DMS153 treated with DMSO at 0.1 percent for 48 hours (cell line): ENCODE results near the gene REEP6.

Experiments used
- DNase-seq: peaks from one replicate; lab custom pipeline; 2025; ENCODE audit not compliant: unreplicated experiment; lab: John Stamatoyannopoulos, UW

The REEP6 gene

GRCh38 chr19:1491114-1491848 is at the start of gene REEP6:
Gene REEP6 (plus strand): TSS chr19:1491181. CDS start chr19:1491270, 89 bp downstream.
- DNase-seq, result no peak

- no peak for DNase-seq
These were observed 49.1 kb upstream of the REEP6 start for GRCh38 chr19:1441677-1442438.

- no peak for DNase-seq
These were observed 45.6 kb upstream of the REEP6 start for GRCh38 chr19:1445185-1445931.

GRCh38 chr19:1445932-1446712 is 44.9 kb upstream of the REEP6 start:
- no peak for DNase-seq

- no peak for DNase-seq
These were observed 44.1 kb upstream of the REEP6 start for GRCh38 chr19:1446713-1447481.

GRCh38 chr19:1447504-1447903 is 43.5 kb upstream of the REEP6 start:
- no peak for DNase-seq

GRCh38 chr19:1447944-1448343 is 43.0 kb upstream of the REEP6 start:
- DNase-seq, result no peak

- no peak for DNase-seq
These were observed 41.2 kb upstream of the REEP6 start, which contains the start of gene APC2 for GRCh38 chr19:1449467-1450442. Gene APC2 (plus strand): TSS chr19:1450121. CDS start chr19:1453002, 2,881 bp downstream.

- DNase-seq, result no peak
These were observed 39.9 kb upstream of the REEP6 start for GRCh38 chr19:1450735-1451731.

GRCh38 chr19:1451916-1452801 is 38.8 kb upstream of the REEP6 start:
- DNase-seq, result no peak

GRCh38 chr19:1452802-1453524 is 38.0 kb upstream of the REEP6 start:
- DNase-seq, result no peak

GRCh38 chr19:1453525-1454364 is 37.2 kb upstream of the REEP6 start:
- no peak for DNase-seq

- DNase-seq, result no peak
These were observed 36.0 kb upstream of the REEP6 start for GRCh38 chr19:1455002-1455335.

- DNase-seq, result no peak
These were observed 35.5 kb upstream of the REEP6 start for GRCh38 chr19:1455336-1456120.
